Kidney (tissue), 14 donors: ENCODE results near the gene CD58. TPM values are rescaled to one million over a fixed set of nuclear protein-coding genes. Genes with fewer than 3 reads are reported as not detected.
A peak's percentile ranks its signal among the peaks of the same experiment; 100 is the strongest.

Source experiments
- DNase-seq, 5 donors: peaks; one replicate each; pipeline ENCODE4 v3.0.0-alpha.2; 2013 to 2020
- FAIRE-seq: peaks from 2 replicates; lab custom pipeline; 2012; peaks lifted over from hg19 to GRCh38; lab: Jason Lieb, UNC
- H3K27ac ChIP-seq, 2 donors: one replicate each; pipeline ENCODE4 v1.7.0; 2013; ENCODE audit warnings: low read depth in 2 of 2, low read length in 2 of 2, inconsistent platforms in 1 of 2
- H3K27me3 ChIP-seq: one replicate; pipeline ENCODE4 v1.7.1; 2013; ENCODE audit warnings: low read length, inconsistent platforms; ENCODE audit not compliant: control insufficient read depth, insufficient read depth
- H3K36me3 ChIP-seq, 3 donors: one replicate each; pipeline versions ENCODE4 v1.7.0 to v1.7.1; 2013; ENCODE audit warnings: low read length in 3 of 3, control low read depth in 1 of 3, inconsistent platforms in 1 of 3; ENCODE audit not compliant: insufficient read depth in 3 of 3, control insufficient read depth in 2 of 3
- H3K4me1 ChIP-seq, 3 donors: one replicate each; pipeline versions ENCODE4 v1.7.0 to v1.7.1; 2013; ENCODE audit warnings: low read length in 3 of 3, inconsistent platforms in 1 of 3, low read depth in 1 of 3; ENCODE audit not compliant: control insufficient read depth in 2 of 3, insufficient read depth in 2 of 3
- H3K4me3 ChIP-seq, 3 donors: one replicate each; pipeline versions ENCODE4 v1.7.0 to v1.8.1; 2013; ENCODE audit warnings: low read length in 3 of 3, control low read depth in 1 of 3, inconsistent platforms in 1 of 3
- H3K9ac ChIP-seq, 3 donors: one replicate each; pipeline versions ENCODE4 v1.7.0 to v1.7.1; 2013; ENCODE audit warnings: low read length in 3 of 3, control low read depth in 1 of 3, inconsistent platforms in 1 of 3
- H3K9me3 ChIP-seq, 3 donors: one replicate each; pipeline versions ENCODE4 v1.7.0 to v1.7.1; 2013; ENCODE audit warnings: low read length in 3 of 3, control low read depth in 1 of 3, inconsistent platforms in 1 of 3; ENCODE audit not compliant: control insufficient read depth in 2 of 3, insufficient read depth in 1 of 3
- intact Hi-C: fragments of 100-400 bp; cut with DNase I; formaldehyde crosslinking; loops from one replicate; pipeline ENCODE4 v1.11.1; 2022
- polyA plus RNA-seq: library from polyadenylated mRNA; stranded (reverse); fragments of 350-450 nt; fragmentation: Illumina TruSeq; extraction: RNeasy Lipid Tissue Mini Kit (QIAGEN cat#74804); gene quantifications from one replicate; pipeline ENCODE4 v1.2.3, GENCODE V29; 2014; ENCODE audit warnings: low read depth, low replicate concordance; ENCODE audit not compliant: insufficient read depth
- total RNA-seq: library from RNA; stranded (reverse); fragmentation: NEBNext Ultra II Directional; extraction: Animal tissue kit (Norgen Biotek cat#: 25700); gene quantifications from one replicate; pipeline ENCODE4 v1.2.1, GENCODE V29; 2021
- TF ChIP-seq, protein P1 (sequence below): IDR thresholded peaks from 3 replicates; pipeline ENCODE4 v1.5.1; 2012; ENCODE audit warnings: mild to moderate bottlenecking, moderate library complexity, borderline replicate concordance; ENCODE audit not compliant: insufficient read depth; ENCODE audit errors: extremely low read depth
- donor health status: control.
- donor health status: control.
- donor health status: control.
- donor health status: control.
- donor health status: control.
- donor health status: DM: yes; HTN: yes; CAD: no.
- donor health status: Normal renal cell carcinoma (clear cell type).

Gene CD58
- total and polyA plus RNA-seq, 2 donors from 2014 or later, result 27.4 to 36.6 TPM

GRCh38 chr1:116485976-116486375 is 84.8 kb downstream of the CD58 start:
- H3K4me1 ChIP-seq, result peaks cover 4 to 51% (median 35%) of the 10 kb centered on the region in 3 donors
- TF ChIP-seq, protein P1, sequence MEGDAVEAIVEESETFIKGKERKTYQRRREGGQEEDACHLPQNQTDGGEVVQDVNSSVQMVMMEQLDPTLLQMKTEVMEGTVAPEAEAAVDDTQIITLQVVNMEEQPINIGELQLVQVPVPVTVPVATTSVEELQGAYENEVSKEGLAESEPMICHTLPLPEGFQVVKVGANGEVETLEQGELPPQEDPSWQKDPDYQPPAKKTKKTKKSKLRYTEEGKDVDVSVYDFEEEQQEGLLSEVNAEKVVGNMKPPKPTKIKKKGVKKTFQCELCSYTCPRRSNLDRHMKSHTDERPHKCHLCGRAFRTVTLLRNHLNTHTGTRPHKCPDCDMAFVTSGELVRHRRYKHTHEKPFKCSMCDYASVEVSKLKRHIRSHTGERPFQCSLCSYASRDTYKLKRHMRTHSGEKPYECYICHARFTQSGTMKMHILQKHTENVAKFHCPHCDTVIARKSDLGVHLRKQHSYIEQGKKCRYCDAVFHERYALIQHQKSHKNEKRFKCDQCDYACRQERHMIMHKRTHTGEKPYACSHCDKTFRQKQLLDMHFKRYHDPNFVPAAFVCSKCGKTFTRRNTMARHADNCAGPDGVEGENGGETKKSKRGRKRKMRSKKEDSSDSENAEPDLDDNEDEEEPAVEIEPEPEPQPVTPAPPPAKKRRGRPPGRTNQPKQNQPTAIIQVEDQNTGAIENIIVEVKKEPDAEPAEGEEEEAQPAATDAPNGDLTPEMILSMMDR, result no peak
- intact Hi-C loops, result no loop called here
- H3K27me3 ChIP-seq, result no peaks in the 10 kb centered on the region
- no peak for FAIRE-seq
- no peaks in the 10 kb centered on the region for H3K9me3 ChIP-seq
- peak overlapping the region in 1 of 2 donors; percentile 19 for H3K27ac ChIP-seq
- H3K9ac ChIP-seq, result no peak overlapping the region
- DNase-seq, result no peak
- H3K4me3 ChIP-seq, result no peak overlapping the region
- no peaks in the 10 kb centered on the region for H3K36me3 ChIP-seq

- H3K27ac ChIP-seq, result peak overlapping the region; percentile 89
- no peak for FAIRE-seq
Observed at GRCh38 chr1:116485071-116485735, 85.6 kb downstream of the CD58 start.

GRCh38 chr1:116483481-116484309 is 87.1 kb downstream of the CD58 start:
- no peak for FAIRE-seq
- H3K4me1 ChIP-seq, result peaks cover 0 to 28% (median 22%) of the 10 kb centered on the region in 3 donors
- peak overlapping the region; percentile 89 for H3K27ac ChIP-seq
- intact Hi-C loops, result no loop called here
- no peaks in the 10 kb centered on the region for H3K27me3 ChIP-seq
- peak in 1 of 5 donors; percentile 89 for DNase-seq
- H3K36me3 ChIP-seq, result no peaks in the 10 kb centered on the region
- no peak overlapping the region for H3K4me3 ChIP-seq
- H3K9me3 ChIP-seq, result no peaks in the 10 kb centered on the region
- peak overlapping the region in 1 of 3 donors; percentile 24 for H3K9ac ChIP-seq
- TF ChIP-seq, protein P1, result no peak

More at GRCh38 chr1:116485071-116485735, 85.6 kb downstream of the CD58 start:
- intact Hi-C loops, result no loop called here
- TF ChIP-seq, protein P1, result peak; percentile 95
- no peaks in the 10 kb centered on the region for H3K9me3 ChIP-seq
- peak overlapping the region in 1 of 3 donors; percentile 48 for H3K9ac ChIP-seq
- no peak overlapping the region for H3K4me3 ChIP-seq
- no peaks in the 10 kb centered on the region for H3K27me3 ChIP-seq
- DNase-seq, result peak; percentile 91 to 94 (median 93)
- no peaks in the 10 kb centered on the region for H3K36me3 ChIP-seq
- H3K4me1 ChIP-seq, result peaks cover 4 to 43% (median 29%) of the 10 kb centered on the region in 3 donors
